K562 (cell line): ENCODE results near the gene C1orf122. TPM values are rescaled to one million over a fixed set of nuclear protein-coding genes. Genes with fewer than 3 reads are reported as not detected.

ENCODE experiments used
- ATAC-seq: fragments of 200-7000 bp; cut with Tn5 transposase; 3 replicates; pipeline ENCODE4 v1.9.1; 2020; ENCODE audit warnings: moderate library complexity
- BruUV-seq: library from RNA; stranded (reverse); fragments of 400-500 nt; replicated peaks from 2 replicates; lab custom pipeline; 2021; lab: Mats Ljungman, UMichigan
- CTCF ChIA-PET: fragments of 300-600 bp; formaldehyde crosslinking; extraction: SDS; loops from one replicate; lab custom pipeline; 2021; ENCODE audit warnings: low intra/inter-chr PET ratio; lab: Yijun Ruan, JAX
- POLR2A ChIA-PET: fragments of 300-600, 350-650 bp; sonication (Branson Sonifier 250); formaldehyde crosslinking; extraction: SDS; loops from one replicate; lab custom pipeline; 2021; ENCODE audit warnings: antibody characterized with exemption, inconsistent platforms; lab: Yijun Ruan, JAX
- DNase-seq, 4 experiments: peaks; one replicate each; pipeline versions ENCODE4 v3.0.0 to v3.0.0-alpha.2; 2011 to 2018; ENCODE audit warnings: low spot score in 3 of 4, mixed read lengths in 3 of 4; ENCODE audit errors: extremely low read depth in 1 of 4
- FAIRE-seq: peaks from 2 replicates; lab custom pipeline; 2011; peaks lifted over from hg19 to GRCh38; lab: Jason Lieb, UNC
- H2AFZ ChIP-seq: 2 replicates; pipeline ENCODE4 v1.6.0; 2011; ENCODE audit warnings: low read depth, low read length, control low read depth, inconsistent platforms
- H3K27ac ChIP-seq: fragments of 200-600 bp; 3 replicates; pipeline ENCODE4 v1.8.0; 2011; ENCODE audit warnings: low read depth, mild to moderate bottlenecking, control low read depth, inconsistent platforms, low read length, moderate library complexity, mixed read lengths; ENCODE audit errors: extremely low read depth
- H3K27me3 ChIP-seq, 2 experiments: fragments of 300-600 bp in 1 of 2; 2 replicates in 1 of 2; 3 replicates in 1 of 2; pipeline versions ENCODE4 v1.6.0 to v1.8.0; 2011; ENCODE audit warnings: inconsistent platforms in 2 of 2, low read length in 2 of 2, mild to moderate bottlenecking in 1 of 2, mixed read lengths in 1 of 2, moderate library complexity in 1 of 2; ENCODE audit not compliant: control insufficient read depth in 2 of 2, insufficient read depth in 2 of 2
- H3K36me3 ChIP-seq: fragments of 300-600 bp; 3 replicates; pipeline ENCODE4 v1.8.0; 2011; ENCODE audit warnings: mild to moderate bottlenecking, low read length, inconsistent platforms; ENCODE audit not compliant: control insufficient read depth, insufficient read depth
- H3K4me1 ChIP-seq, 2 experiments: fragments of 200-600 bp in 1 of 2; replicated peaks in 1 of 2; 2 replicates in 1 of 2; 3 replicates in 1 of 2; pipeline versions ENCODE4 v1.5.1 to v1.8.0; 2011; ENCODE audit warnings: inconsistent platforms in 2 of 2, low read length in 2 of 2, mild to moderate bottlenecking in 1 of 2, mixed read lengths in 1 of 2, moderate library complexity in 1 of 2; ENCODE audit not compliant: control insufficient read depth in 2 of 2, insufficient read depth in 2 of 2
- H3K4me2 ChIP-seq: 2 replicates; pipeline ENCODE4 v1.6.1; 2011; ENCODE audit warnings: low read length, control low read depth, inconsistent platforms, mixed read lengths; ENCODE audit not compliant: insufficient read depth
- H3K4me3 ChIP-seq: fragments of 200-600 bp; sonication (generic), shearing (Covaris generic); 2 replicates; pipeline ENCODE4 v1.5.1; 2016; ENCODE audit warnings: control low read depth, inconsistent platforms
- H3K79me2 ChIP-seq: fragments of 200-600 bp; 3 replicates; pipeline ENCODE4 v1.8.0; 2011; ENCODE audit warnings: low read length, inconsistent platforms; ENCODE audit not compliant: control insufficient read depth, insufficient read depth
- H3K9ac ChIP-seq, 2 experiments: 2 replicates each; pipeline versions ENCODE4 v1.6.0 to v1.6.1; 2011; ENCODE audit warnings: low read depth in 2 of 2, low read length in 2 of 2, control low read depth in 1 of 2, inconsistent platforms in 1 of 2, mild to moderate bottlenecking in 1 of 2, mixed read lengths in 1 of 2; ENCODE audit not compliant: insufficient read depth in 1 of 2
- H3K9me1 ChIP-seq: one replicate; pipeline ENCODE4 v1.6.0; 2011; ENCODE audit warnings: inconsistent platforms, mild to moderate bottlenecking, low read length, moderate library complexity; ENCODE audit not compliant: control insufficient read depth, insufficient read depth
- H3K9me3 ChIP-seq: replicated peaks from 2 replicates; pipeline ENCODE4 v1.5.1; 2011; ENCODE audit warnings: low read depth, low read length, inconsistent platforms; ENCODE audit not compliant: control insufficient read depth, insufficient read depth
- H4K20me1 ChIP-seq: replicated peaks from 2 replicates; pipeline ENCODE4 v1.6.1; 2011; ENCODE audit warnings: low read length, inconsistent platforms, mixed read lengths; ENCODE audit not compliant: control insufficient read depth, insufficient read depth
- UBTF ChIP-seq, 2 experiments: IDR thresholded peaks; 2 replicates each; pipeline ENCODE4 v1.6.1; 2012; ENCODE audit warnings: improper control_type of control experiment in 2 of 2, low read depth in 2 of 2, low read length in 2 of 2, borderline replicate concordance in 1 of 2
- WGBS: fragments of 100-300 bp; shearing (Covaris generic); methylation state at CpG from one replicate; pipeline ENCODE4 v1.1.6; 2016; ENCODE audit warnings: low coverage, mixed read lengths; ENCODE audit not compliant: insufficient coverage; ENCODE audit errors: missing lambda C conversion rate; 5-methylcytosine and 5-hydroxymethylcytosine counted together
- in situ Hi-C: fragments of 300-500 bp; cut with MboI; formaldehyde crosslinking; loops from 4 replicates; pipeline ENCODE4 v1.15.0; 2018; ENCODE audit warnings: inconsistent platforms, mixed read lengths
- intact Hi-C: fragments of 100-400 bp; cut with micrococcal nuclease; formaldehyde crosslinking; loops from 2 replicates; pipeline ENCODE4 v1.14.2; 2022
- polyA plus RNA-seq, 8 experiments: library from polyadenylated mRNA; depleted of rRNA in 4 of 8; stranded (reverse) in 5 of 8; unstranded in 3 of 8; fragments of >200 nt; fragmentation: Nextera tagmentation in 2 of 8; fragmentation: Illumina TruSeq in 1 of 8; extraction: Ambion mirVana in 2 of 8; extraction: Trizol in 1 of 8; gene quantifications; 2 replicates each; pipeline versions ENCODE4 v1.2.1 to v1.2.3, GENCODE V29; 2011 to 2014; ENCODE audit warnings: inconsistent platforms in 1 of 8, missing spikeins in 1 of 8
- total RNA-seq, 7 experiments: library from RNA; depleted of rRNA in 6 of 7; stranded (reverse); fragments of >200 nt in 6 of 7; fragmentation: Illumina TruSeq in 2 of 7; extraction: Trizol in 2 of 7; gene quantifications; 2 replicates each; pipeline versions ENCODE4 v1.2.1 to v1.2.3, GENCODE V29; 2011 to 2021; ENCODE audit warnings: low replicate concordance in 1 of 7

C1orf122 gene
- total and polyA plus RNA-seq, 9 of the 15 experiments (the other 6 are each of a cell fraction or from before 2014, with no cell fraction given), result 3.6 to 70.9 (median 17.3) TPM

- BruUV-seq, result no TSS peak
- CTCF ChIA-PET, result no interaction called here
- Histone ChIP-seq H4K20me1 (peaks cover 11% of the 10 kb centered on the region), H3K4me2 (no peak overlapping the region), H3K9me3 (no peaks in the 10 kb centered on the region), H3K4me1 (peaks cover 4 to 34% of the 10 kb centered on the region in 2 experiments; a peak in 3 of 5 replicates), H3K27ac (no peak overlapping the region), H2AFZ (no peak overlapping the region), H3K4me3 (no peak overlapping the region), H3K79me2 (no peaks in the 10 kb centered on the region), H3K9me1 (no peaks in the 10 kb centered on the region), H3K9ac (no peak overlapping the region), H3K27me3 (peaks cover 34 to 42% of the 10 kb centered on the region in 2 experiments), H3K36me3 (no peaks in the 10 kb centered on the region)
- POLR2A ChIA-PET, result interaction anchor here (1.3 kb wide), 1 partner anchor 12 kb away, joined by 4 read pairs; no protein-coding TSS in a partner anchor
- ATAC-seq (no peak), DNase-seq (no peak), FAIRE-seq (no peak)
- intact Hi-C loops, result loop anchor here (10.0 kb wide), 1 partner anchor 158 kb away; no protein-coding TSS in a partner anchor
- WGBS, result 0% methylated on average over 2 of the region's 2 CpGs
- in situ Hi-C loops, result no loop called here
- no peak for TF ChIP-seq UBTF (IDR thresholded peaks at IDR 0.05; ENCODE audit: borderline replicate concordance in 1 of 2, low read depth in 2 of 2, low read length in 2 of 2)
Observed at GRCh38 chr1:37762516-37762915, 45.1 kb upstream of the C1orf122 start.
